PC-9 (cell line): Measurements from ENCODE around the gene CHKA. TPM values are rescaled to one million over a fixed set of nuclear protein-coding genes. Genes with fewer than 3 reads are reported as not detected.

Experiments used
- BruUV-seq: library from RNA; stranded (reverse); fragments of 400-500 nt; replicated peaks from 2 replicates; lab custom pipeline; 2021; lab: Mats Ljungman, UMichigan
- CTCF ChIA-PET: fragments of 300-600 bp; sonication (Branson Sonifier 250); formaldehyde crosslinking; loops from one replicate; lab custom pipeline; 2022; ENCODE audit warnings: antibody characterized with exemption; lab: Charles Lee
- POLR2A ChIA-PET: fragments of 300-600 bp; sonication (Branson Sonifier 250); formaldehyde crosslinking; loops from one replicate; lab custom pipeline; 2022; ENCODE audit warnings: antibody characterized with exemption; ENCODE audit not compliant: unreplicated experiment; lab: Charles Lee
- DNase-seq, 2 experiments: peaks; one replicate each; pipeline versions ENCODE4 v3.0.0 to v3.0.0-alpha.2; 2015 to 2022; ENCODE audit warnings: mixed read lengths in 1 of 2
- H2AFZ ChIP-seq: fragments of 200-600 bp; sonication (generic); 2 replicates; pipeline ENCODE4 v1.8.1; 2017; ENCODE audit warnings: antibody characterized with exemption
- H3F3A ChIP-seq: fragments of 200-600 bp; sonication (generic); 2 replicates; pipeline ENCODE4 v1.8.1; 2017; ENCODE audit warnings: antibody characterized with exemption, mild to moderate bottlenecking, low read depth; ENCODE audit not compliant: insufficient read depth
- H3K27ac ChIP-seq: fragments of 200-600 bp; sonication (generic); 2 replicates; pipeline ENCODE4 v1.6.1; 2016; ENCODE audit warnings: mixed run types
- H3K27me3 ChIP-seq: fragments of 200-600 bp; sonication (generic); 2 replicates; pipeline ENCODE4 v1.6.1; 2016; ENCODE audit warnings: low read depth, mixed run types; ENCODE audit not compliant: insufficient read depth
- H3K36me3 ChIP-seq: fragments of 200-600 bp; sonication (generic); 2 replicates; pipeline ENCODE4 v1.6.1; 2016; ENCODE audit warnings: low read depth, mixed run types
- H3K4me1 ChIP-seq: fragments of 200-600 bp; sonication (generic); replicated peaks from 2 replicates; pipeline ENCODE4 v1.6.1; 2016; ENCODE audit warnings: mixed run types; ENCODE audit not compliant: insufficient read depth
- H3K4me2 ChIP-seq: fragments of 200-600 bp; sonication (generic); 2 replicates; pipeline ENCODE4 v1.6.1; 2017; ENCODE audit warnings: mixed run types
- H3K4me3 ChIP-seq: fragments of 200-600 bp; sonication (generic); 2 replicates; pipeline ENCODE4 v1.6.1; 2016; ENCODE audit warnings: mixed run types
- H3K79me2 ChIP-seq: fragments of 200-600 bp; sonication (generic); 2 replicates; pipeline ENCODE4 v1.6.1; 2017; ENCODE audit warnings: low read depth, mixed run types
- H3K9me2 ChIP-seq: fragments of 200-600 bp; sonication (generic); 2 replicates; pipeline ENCODE4 v1.8.1; 2017; ENCODE audit warnings: mild to moderate bottlenecking; ENCODE audit not compliant: insufficient read depth
- H3K9me3 ChIP-seq: fragments of 200-600 bp; sonication (generic); 2 replicates; pipeline ENCODE4 v1.8.1; 2016; ENCODE audit warnings: low read depth; ENCODE audit not compliant: insufficient read depth
- H4K20me1 ChIP-seq: fragments of 200-600 bp; sonication (generic); 2 replicates; pipeline ENCODE4 v1.8.1; 2017; ENCODE audit not compliant: insufficient read depth
- CTCF ChIP-seq: fragments of 200-600 bp; sonication (generic); conservative IDR thresholded peaks from 2 replicates; pipeline ENCODE4 v1.6.1; 2017; ENCODE audit warnings: mixed run types, antibody characterized with exemption, mild to moderate bottlenecking, moderate library complexity
- EZH2 ChIP-seq: fragments of 200-600 bp; sonication (generic); IDR thresholded peaks from 2 replicates; pipeline ENCODE4 v1.8.0; 2017; ENCODE audit warnings: antibody characterized with exemption, low read depth
- intact Hi-C: fragments of 100-400 bp; cut with micrococcal nuclease; formaldehyde crosslinking; loops from one replicate; pipeline ENCODE4 v1.10.0; 2022; ENCODE audit not compliant: unreplicated experiment
- total RNA-seq: library from RNA; stranded (reverse); gene quantifications from 2 replicates; pipeline ENCODE4 v1.2.3, GENCODE V29; 2021

Gene CHKA
- total RNA-seq, 1 experiment from 2014 or later: 90.5 TPM

- Histone ChIP-seq H3K9me2 (no peaks in the 10 kb centered on the region), H3K4me2 (no peak overlapping the region), H4K20me1 (no peaks in the 10 kb centered on the region), H3K27me3 (no peaks in the 10 kb centered on the region), H3K4me1 (0 out of 2 replicates have a peak, but pooled peaks cover 10% of the 10 kb centered on the region), H3K36me3 (no peaks in the 10 kb centered on the region), H3K9me3 (peaks cover 13% of the 10 kb centered on the region), H3F3A (no peaks in the 10 kb centered on the region; the same call in 1 of the 2 replicates), H3K79me2 (no peaks in the 10 kb centered on the region), H2AFZ (no peak overlapping the region), H3K27ac (no peak overlapping the region), H3K4me3 (no peak overlapping the region)
- TF ChIP-seq CTCF: no peak
- TF ChIP-seq EZH2: no peak
- ChIA-PET CTCF (interaction anchor here (0.7 kb wide), 1 partner anchor 46 kb away, joined by 3 read pairs; no protein-coding TSS in a partner anchor), POLR2A (interaction anchor here (0.7 kb wide), 1 partner anchor 9 kb away, joined by 8 read pairs; no protein-coding TSS in a partner anchor)
- intact Hi-C loops: no loop called here
- BruUV-seq: no TSS peak
- no peak for DNase-seq
Observed at GRCh38 chr11:68138237-68138636, 17.0 kb upstream of the CHKA start.

GRCh38 chr11:68137833-68138232 is 16.6 kb upstream of the CHKA start:
- no peak overlapping the region for H3K27ac ChIP-seq
- BruUV-seq: no TSS peak
- H3F3A ChIP-seq: no peaks in the 10 kb centered on the region; the same call in 1 of the 2 replicates
- no peaks in the 10 kb centered on the region for H3K79me2 ChIP-seq
- H4K20me1 ChIP-seq: no peaks in the 10 kb centered on the region
- 0 out of 2 replicates have a peak, but pooled peaks cover 10% of the 10 kb centered on the region for H3K4me1 ChIP-seq
- DNase-seq: no peak
- POLR2A ChIA-PET: no interaction called here
- H3K27me3 ChIP-seq: no peaks in the 10 kb centered on the region
- CTCF ChIA-PET: no interaction called here
- H3K36me3 ChIP-seq: no peaks in the 10 kb centered on the region
- H3K4me2 ChIP-seq: no peak overlapping the region
- no peak overlapping the region for H2AFZ ChIP-seq
- H3K9me3 ChIP-seq: peaks cover 13% of the 10 kb centered on the region
- H3K9me2 ChIP-seq: no peaks in the 10 kb centered on the region
- TF ChIP-seq CTCF (no peak), EZH2 (no peak)
- intact Hi-C loops: no loop called here
- no peak overlapping the region for H3K4me3 ChIP-seq

- POLR2A ChIA-PET: no interaction called here
- Histone ChIP-seq H3K9me3 (peaks cover 17% of the 10 kb centered on the region), H3K79me2 (no peaks in the 10 kb centered on the region)
Observed at GRCh38 chr11:68136866-68137265, 15.7 kb upstream of the CHKA start.

More at GRCh38 chr11:68136866-68137265, 15.7 kb upstream of the CHKA start:
- Histone ChIP-seq H2AFZ (no peak overlapping the region), H3K4me2 (no peak overlapping the region), H3K9me2 (no peaks in the 10 kb centered on the region), H3K27me3 (no peaks in the 10 kb centered on the region), H3K4me1 (0 out of 2 replicates have a peak, but pooled peaks cover 4% of the 10 kb centered on the region), H3K27ac (no peak overlapping the region), H3K4me3 (no peak overlapping the region), H3K36me3 (no peaks in the 10 kb centered on the region), H4K20me1 (no peaks in the 10 kb centered on the region), H3F3A (no peaks in the 10 kb centered on the region; the same call in 1 of the 2 replicates)
- no TSS peak for BruUV-seq
- intact Hi-C loops: no loop called here
- TF ChIP-seq CTCF: no peak
- no peak for TF ChIP-seq EZH2
- no peak for DNase-seq
- CTCF ChIA-PET: no interaction called here
